ENCODE data around the gene LCLAT1. TPM values are rescaled to one million over a fixed set of nuclear protein-coding genes. Genes with fewer than 3 reads are reported as not detected.

Gene LCLAT1
- total RNA-seq, 1 donor from 2014 or later: 26.7 TPM

DNA sequence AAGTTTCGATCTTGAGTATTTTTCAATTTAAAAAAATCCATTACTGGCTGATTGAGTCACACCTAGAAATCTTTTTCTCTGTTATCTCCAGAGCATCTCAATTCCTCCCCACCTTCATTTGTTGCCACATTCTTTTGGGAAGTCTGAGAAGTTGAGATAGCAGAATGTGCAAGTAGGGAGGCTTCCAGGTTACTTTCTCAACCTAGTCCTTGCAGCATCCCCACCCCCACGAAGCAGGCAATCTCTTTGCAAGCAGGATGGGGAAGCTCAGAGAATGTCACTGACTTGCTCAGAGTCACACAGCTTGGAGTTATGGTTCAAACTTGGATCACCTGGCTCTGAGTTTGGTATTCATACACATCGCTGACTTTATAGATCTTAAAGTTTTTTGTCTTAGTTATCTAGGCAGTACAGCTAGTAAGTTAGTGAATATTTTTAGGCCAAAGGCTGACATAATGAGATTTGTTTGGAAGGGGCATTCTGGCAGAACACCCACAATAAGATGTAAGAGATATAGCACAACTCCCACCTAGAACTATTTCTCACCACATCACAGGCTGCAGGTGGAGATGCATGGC is 25.9 kb upstream of the LCLAT1 start:
- Histone ChIP-seq H3K36me3 (ENCODE audit: control insufficient read depth, insufficient read depth, low read length) (no peaks in the 10 kb centered on the region), H3K4me3 (ENCODE audit: low read depth, low read length) (no peak overlapping the region), H3K27me3 (ENCODE audit: control insufficient read depth, insufficient read depth, low read length) (no peaks in the 10 kb centered on the region)
- TF ChIP-seq, protein P1, sequence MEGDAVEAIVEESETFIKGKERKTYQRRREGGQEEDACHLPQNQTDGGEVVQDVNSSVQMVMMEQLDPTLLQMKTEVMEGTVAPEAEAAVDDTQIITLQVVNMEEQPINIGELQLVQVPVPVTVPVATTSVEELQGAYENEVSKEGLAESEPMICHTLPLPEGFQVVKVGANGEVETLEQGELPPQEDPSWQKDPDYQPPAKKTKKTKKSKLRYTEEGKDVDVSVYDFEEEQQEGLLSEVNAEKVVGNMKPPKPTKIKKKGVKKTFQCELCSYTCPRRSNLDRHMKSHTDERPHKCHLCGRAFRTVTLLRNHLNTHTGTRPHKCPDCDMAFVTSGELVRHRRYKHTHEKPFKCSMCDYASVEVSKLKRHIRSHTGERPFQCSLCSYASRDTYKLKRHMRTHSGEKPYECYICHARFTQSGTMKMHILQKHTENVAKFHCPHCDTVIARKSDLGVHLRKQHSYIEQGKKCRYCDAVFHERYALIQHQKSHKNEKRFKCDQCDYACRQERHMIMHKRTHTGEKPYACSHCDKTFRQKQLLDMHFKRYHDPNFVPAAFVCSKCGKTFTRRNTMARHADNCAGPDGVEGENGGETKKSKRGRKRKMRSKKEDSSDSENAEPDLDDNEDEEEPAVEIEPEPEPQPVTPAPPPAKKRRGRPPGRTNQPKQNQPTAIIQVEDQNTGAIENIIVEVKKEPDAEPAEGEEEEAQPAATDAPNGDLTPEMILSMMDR (IDR thresholded peaks at IDR 0.05; ENCODE audit: insufficient read depth, low read length, poor library complexity, severe bottlenecking): no peak
- DNase-seq (ENCODE audit: low read depth): no peak

DNA sequence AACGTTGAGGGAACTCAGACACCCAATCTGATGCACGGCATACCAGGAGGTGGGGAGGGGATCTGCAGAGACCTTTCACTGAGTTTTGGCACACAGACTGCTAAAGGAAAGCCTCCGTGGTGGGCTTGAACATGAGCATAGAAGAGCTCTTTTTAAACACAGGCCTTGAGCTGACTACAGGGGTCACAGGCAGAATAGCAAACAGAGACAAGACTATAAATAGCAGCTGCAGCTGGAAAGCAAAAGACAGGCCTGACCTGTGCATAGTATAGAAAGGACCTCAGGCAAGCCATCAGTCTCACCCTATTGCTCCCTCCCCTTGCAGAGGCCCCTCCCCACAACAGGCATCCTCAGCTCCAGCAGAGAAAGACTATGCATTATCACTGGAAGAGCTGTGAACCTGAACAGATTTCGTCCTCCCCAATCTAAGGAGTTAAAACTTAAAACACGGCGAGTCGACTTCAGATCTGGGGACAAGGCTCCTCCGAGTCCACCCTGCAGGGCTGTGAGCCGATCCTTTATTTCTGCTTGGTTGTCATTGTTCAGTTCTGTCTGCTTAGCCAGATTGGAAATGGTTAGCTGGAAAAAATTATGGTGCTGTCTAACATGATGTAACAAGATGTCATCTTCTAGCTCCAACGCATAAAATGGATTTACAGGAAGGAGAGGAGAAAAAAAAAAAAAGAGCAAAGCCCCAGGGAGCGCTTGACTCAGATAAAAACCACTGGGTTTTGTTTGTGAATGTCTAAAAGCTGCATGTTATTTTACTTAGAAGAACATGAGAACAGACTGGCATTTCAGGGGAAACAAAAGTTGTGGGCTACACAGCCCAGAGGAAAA is 25.2 kb upstream of the LCLAT1 start:
- no peak overlapping the region for H3K4me3 ChIP-seq (ENCODE audit: low read depth, low read length)
- TF ChIP-seq, protein P1 (IDR thresholded peaks at IDR 0.05; ENCODE audit: insufficient read depth, low read length, poor library complexity, severe bottlenecking): no peak
- H3K36me3 ChIP-seq (ENCODE audit: control insufficient read depth, insufficient read depth, low read length): no peaks in the 10 kb centered on the region
- no peaks in the 10 kb centered on the region for H3K27me3 ChIP-seq (ENCODE audit: control insufficient read depth, insufficient read depth, low read length)
- DNase-seq (ENCODE audit: low read depth): no peak

DNA sequence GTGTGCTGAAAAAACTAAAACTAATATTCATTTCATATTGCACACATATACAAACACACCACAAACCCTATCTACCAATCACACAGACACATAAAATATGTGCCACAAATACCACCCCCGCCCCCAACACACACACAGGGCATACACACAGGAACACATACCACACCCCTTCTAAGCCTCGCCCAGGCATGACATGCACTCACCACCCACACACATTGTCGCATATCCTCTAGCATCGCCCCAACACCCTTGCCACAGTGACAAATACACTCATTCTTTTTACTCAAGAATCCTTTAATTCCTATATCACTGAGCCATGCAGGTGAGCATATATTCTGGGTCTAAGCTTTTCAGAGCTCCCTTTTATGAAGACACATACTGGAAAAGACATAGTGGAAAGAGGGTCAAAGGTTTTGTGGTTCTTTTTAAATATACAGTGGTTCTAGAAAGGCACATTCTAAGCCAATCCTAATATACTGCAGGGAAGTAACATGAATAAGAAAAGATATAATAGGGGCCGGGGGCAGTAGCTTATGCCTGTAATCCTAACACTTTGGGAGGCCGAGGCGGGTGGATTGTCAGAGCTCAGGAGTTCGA is 24.5 kb upstream of the LCLAT1 start:
- TF ChIP-seq, protein P1 (IDR thresholded peaks at IDR 0.05; ENCODE audit: insufficient read depth, low read length, poor library complexity, severe bottlenecking): no peak
- no peaks in the 10 kb centered on the region for H3K36me3 ChIP-seq (ENCODE audit: control insufficient read depth, insufficient read depth, low read length)
- DNase-seq (ENCODE audit: low read depth): no peak
- no peak overlapping the region for H3K4me3 ChIP-seq (ENCODE audit: low read depth, low read length)
- no peaks in the 10 kb centered on the region for H3K27me3 ChIP-seq (ENCODE audit: control insufficient read depth, insufficient read depth, low read length)

DNA sequence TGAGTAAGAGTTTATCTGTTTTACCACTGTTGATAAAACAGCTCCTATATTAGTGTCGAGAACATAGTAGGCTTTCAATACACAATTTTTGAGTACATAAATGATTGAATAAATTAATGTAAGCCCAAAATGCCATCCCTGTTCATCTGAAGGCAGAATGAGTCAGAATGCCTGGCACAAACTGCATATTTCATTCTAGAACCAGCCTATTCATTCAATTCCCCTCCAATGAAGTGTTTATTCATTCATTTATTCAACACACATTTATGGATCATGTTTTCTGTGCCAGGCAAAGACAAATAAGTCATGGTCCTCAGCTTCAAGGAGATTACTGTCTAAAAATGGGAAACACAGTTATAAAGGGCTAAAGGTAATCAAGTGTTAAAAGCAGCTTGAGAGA is 22.8 kb upstream of the LCLAT1 start:
- TF ChIP-seq, protein P1 (IDR thresholded peaks at IDR 0.05; ENCODE audit: insufficient read depth, low read length, poor library complexity, severe bottlenecking): no peak
- Histone ChIP-seq H3K36me3 (ENCODE audit: control insufficient read depth, insufficient read depth, low read length) (no peaks in the 10 kb centered on the region), H3K27me3 (ENCODE audit: control insufficient read depth, insufficient read depth, low read length) (no peaks in the 10 kb centered on the region), H3K4me3 (ENCODE audit: low read depth, low read length) (no peak overlapping the region)
- DNase-seq (ENCODE audit: low read depth): no peak

DNA sequence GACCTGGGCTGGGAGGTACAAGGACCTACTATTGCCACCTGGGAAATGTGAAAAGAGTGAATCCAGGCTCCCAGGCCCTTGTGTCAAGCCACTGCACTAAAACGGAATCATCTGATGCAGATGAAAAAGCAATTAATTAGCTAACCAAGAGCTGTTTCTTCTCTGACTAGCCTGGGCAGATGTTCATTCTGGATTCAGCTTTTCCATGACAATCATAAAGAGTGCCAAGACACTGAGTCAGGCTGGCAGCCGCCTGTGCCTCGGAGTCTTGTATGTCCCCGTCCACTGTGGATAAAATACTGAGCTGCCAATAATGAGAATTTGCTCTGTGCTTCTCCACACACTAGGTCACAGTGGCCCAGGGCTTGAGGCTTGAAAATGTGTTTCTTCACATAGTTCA is 21.7 kb upstream of the LCLAT1 start:
- TF ChIP-seq, protein P1 (IDR thresholded peaks at IDR 0.05; ENCODE audit: insufficient read depth, low read length, poor library complexity, severe bottlenecking): no peak
- no peaks in the 10 kb centered on the region for H3K36me3 ChIP-seq (ENCODE audit: control insufficient read depth, insufficient read depth, low read length)
- no peak overlapping the region for H3K4me3 ChIP-seq (ENCODE audit: low read depth, low read length)
- no peaks in the 10 kb centered on the region for H3K27me3 ChIP-seq (ENCODE audit: control insufficient read depth, insufficient read depth, low read length)
- DNase-seq (ENCODE audit: low read depth): no peak
